SK-N-SH (cell line): ENCODE results near the gene GRM8. TPM values are rescaled to one million over a fixed set of nuclear protein-coding genes. Genes with fewer than 3 reads are reported as not detected.

Experiments
- CTCF ChIA-PET: fragments of 300-600, 350-600 bp; formaldehyde crosslinking; extraction: SDS; loops from one replicate; lab custom pipeline; 2021; lab: Yijun Ruan, JAX
- POLR2A ChIA-PET: fragments of 350-600 bp; sonication (Branson Sonifier 250); formaldehyde crosslinking; extraction: SDS; loops from one replicate; lab custom pipeline; 2020; ENCODE audit warnings: antibody characterized with exemption, inconsistent platforms; lab: Yijun Ruan, JAX
- DNase-seq: peaks from one replicate; pipeline ENCODE4 v3.0.0; 2012
- H2AFZ ChIP-seq: fragments of 200-600 bp; sonication (generic); 2 replicates; pipeline ENCODE4 v1.8.1; 2016; ENCODE audit warnings: antibody characterized with exemption, mild to moderate bottlenecking, low read depth
- H3F3A ChIP-seq: fragments of 200-600 bp; sonication (generic); replicated peaks from 2 replicates; pipeline ENCODE3; 2016; ENCODE audit warnings: antibody characterized with exemption, mild to moderate bottlenecking; ENCODE audit not compliant: insufficient read depth
- H3K27ac ChIP-seq, 2 experiments: fragments of 200-500 bp in 1 of 2; fragments of 200-600 bp in 1 of 2; sonication (Bioruptor generic) in 1 of 2; sonication (generic), shearing (Covaris generic) in 1 of 2; 2 replicates each; pipeline versions ENCODE4 v1.5.1 to v1.6.1; 2014 to 2016; ENCODE audit warnings: low read depth in 2 of 2, inconsistent platforms in 1 of 2, low read length in 1 of 2, mild to moderate bottlenecking in 1 of 2, mixed read lengths in 1 of 2
- H3K27me3 ChIP-seq: fragments of 200-600 bp; sonication (generic), shearing (Covaris generic); 2 replicates; pipeline ENCODE4 v1.6.1; 2016; ENCODE audit warnings: mixed run types; ENCODE audit not compliant: insufficient read depth
- H3K36me3 ChIP-seq, 2 experiments: fragments of 200-500 bp in 1 of 2; fragments of 200-600 bp in 1 of 2; sonication (Bioruptor generic) in 1 of 2; sonication (generic) in 1 of 2; replicated peaks in 1 of 2; 2 replicates each; pipeline versions ENCODE3 to v1.5.1; 2014 to 2016; ENCODE audit warnings: low read length in 1 of 2, mild to moderate bottlenecking in 1 of 2; ENCODE audit not compliant: insufficient read depth in 2 of 2, control insufficient read depth in 1 of 2
- H3K4me1 ChIP-seq, 2 experiments: fragments of 200-500 bp in 1 of 2; fragments of 200-600 bp in 1 of 2; sonication (Bioruptor generic) in 1 of 2; sonication (generic), shearing (Covaris generic) in 1 of 2; 2 replicates each; pipeline versions ENCODE4 v1.5.1 to v1.6.1; 2014 to 2016; ENCODE audit warnings: low read depth in 1 of 2, low read length in 1 of 2, mixed run types in 1 of 2; ENCODE audit not compliant: insufficient read depth in 2 of 2, control insufficient read depth in 1 of 2
- H3K4me2 ChIP-seq: fragments of 200-600 bp; sonication (generic), shearing (Covaris generic); 2 replicates; pipeline ENCODE4 v1.6.1; 2017; ENCODE audit warnings: mixed run types
- H3K4me3 ChIP-seq, 2 experiments: fragments of 200-500 bp in 1 of 2; fragments of 200-600 bp in 1 of 2; sonication (Bioruptor generic) in 1 of 2; sonication (generic), shearing (Covaris generic) in 1 of 2; 2 replicates each; pipeline versions ENCODE4 v1.5.1 to v1.8.1; 2014 to 2016; ENCODE audit warnings: low read depth in 2 of 2, inconsistent platforms in 1 of 2, low read length in 1 of 2, mild to moderate bottlenecking in 1 of 2, mixed read lengths in 1 of 2, moderate library complexity in 1 of 2
- H3K79me2 ChIP-seq: fragments of 200-600 bp; sonication (generic); 2 replicates; pipeline ENCODE4 v1.8.1; 2017; ENCODE audit warnings: mild to moderate bottlenecking; ENCODE audit not compliant: insufficient read depth
- H3K9ac ChIP-seq: fragments of 200-600 bp; sonication (generic); 2 replicates; pipeline ENCODE4 v1.6.1; 2017; ENCODE audit warnings: mixed run types
- H3K9me2 ChIP-seq: fragments of 200-600 bp; sonication (generic); 2 replicates; pipeline ENCODE4 v1.6.1; 2017; ENCODE audit warnings: mixed run types
- H3K9me3 ChIP-seq: fragments of 200-600 bp; sonication (generic); 2 replicates; pipeline ENCODE4 v1.6.1; 2017; ENCODE audit warnings: mixed run types, mild to moderate bottlenecking, moderate library complexity
- H4K20me1 ChIP-seq: fragments of 200-600 bp; sonication (generic); 2 replicates; pipeline ENCODE4 v1.6.1; 2017; ENCODE audit warnings: mild to moderate bottlenecking, mixed run types; ENCODE audit not compliant: insufficient read depth
- CHD2 ChIP-seq: fragments of 150-350 bp; IDR thresholded peaks from 2 replicates; pipeline ENCODE4 v1.6.1; 2018; ENCODE audit warnings: low read length; ENCODE audit not compliant: partially characterized antibody
- CTCF ChIP-seq: fragments of 200-600 bp; sonication (generic); IDR thresholded peaks from 2 replicates; pipeline ENCODE4 v1.6.1; 2017; ENCODE audit warnings: antibody characterized with exemption, mild to moderate bottlenecking, moderate library complexity
- ELF1 ChIP-seq: IDR thresholded peaks from 2 replicates; pipeline ENCODE4 v1.4.0; 2012
- EP300 ChIP-seq, 2 experiments: IDR thresholded peaks; 2 replicates each; pipeline versions ENCODE4 v1.4.0 to v1.6.1; 2012; ENCODE audit warnings: borderline replicate concordance in 1 of 2, low read depth in 1 of 2, low read length in 1 of 2
- EZH2phosphoT487 ChIP-seq: fragments of 200-600 bp; sonication (generic); IDR thresholded peaks from 2 replicates; pipeline ENCODE4 v1.6.1; 2017; ENCODE audit warnings: low read depth, mixed run types, mild to moderate bottlenecking, antibody characterized with exemption, moderate library complexity, borderline replicate concordance
- FOXJ3 ChIP-seq: sonication (generic); formaldehyde crosslinking; IDR thresholded peaks from 2 replicates; pipeline ENCODE4 v1.5.1; 2020; ENCODE audit warnings: mild to moderate bottlenecking, missing genetic modification reagents
- FOXM1 ChIP-seq: IDR thresholded peaks from 2 replicates; pipeline ENCODE4 v1.4.0; 2012; ENCODE audit warnings: low read depth, mild to moderate bottlenecking
- GABPA ChIP-seq: IDR thresholded peaks from 2 replicates; pipeline ENCODE4 v1.4.0; 2012; ENCODE audit warnings: low read depth, mild to moderate bottlenecking
- GATA2 ChIP-seq: sonication (generic); formaldehyde crosslinking; IDR thresholded peaks from 2 replicates; pipeline ENCODE4 v1.5.0; 2020; ENCODE audit warnings: mild to moderate bottlenecking, missing genetic modification reagents
- IRF3 ChIP-seq: fragments of 150-350 bp; IDR thresholded peaks from 2 replicates; pipeline ENCODE4 v1.6.1; 2016; ENCODE audit warnings: mild to moderate bottlenecking, low read depth, low read length
- MAX ChIP-seq: IDR thresholded peaks from 2 replicates; pipeline ENCODE4 v1.4.0; 2012; ENCODE audit warnings: low read depth
- MEF2A ChIP-seq: IDR thresholded peaks from 2 replicates; pipeline ENCODE4 v1.4.0; 2012; ENCODE audit warnings: low read depth, borderline replicate concordance
- MXI1 ChIP-seq: IDR thresholded peaks from 2 replicates; pipeline ENCODE4 v1.6.1; 2012; ENCODE audit warnings: mild to moderate bottlenecking, low read depth, low read length, improper control_type of control experiment
- RAD21 ChIP-seq: IDR thresholded peaks from 2 replicates; pipeline ENCODE4 v1.6.1; 2012; ENCODE audit warnings: mild to moderate bottlenecking, low read length
- RCOR1 ChIP-seq: fragments of 150-350 bp; IDR thresholded peaks from 2 replicates; pipeline ENCODE4 v1.6.1; 2017; ENCODE audit warnings: antibody characterized with exemption, low read length
- RFX5 ChIP-seq: IDR thresholded peaks from 2 replicates; pipeline ENCODE4 v1.6.1; 2012; ENCODE audit warnings: mild to moderate bottlenecking, improper control_type of control experiment, low read length
- RXRA ChIP-seq: IDR thresholded peaks from 2 replicates; pipeline ENCODE4 v1.4.0; 2012; ENCODE audit warnings: low read depth, mild to moderate bottlenecking, borderline replicate concordance
- SIN3A ChIP-seq: IDR thresholded peaks from 2 replicates; pipeline ENCODE4 v1.6.1; 2012; ENCODE audit warnings: low read depth, mild to moderate bottlenecking, low read length, moderate library complexity, borderline replicate concordance
- SMC3 ChIP-seq: IDR thresholded peaks from 2 replicates; pipeline ENCODE4 v1.6.1; 2012; ENCODE audit warnings: low read depth, low read length, improper control_type of control experiment
- TAF1 ChIP-seq: IDR thresholded peaks from 2 replicates; pipeline ENCODE4 v1.6.1; 2012; ENCODE audit warnings: low read depth, mild to moderate bottlenecking, low read length, moderate library complexity, borderline replicate concordance
- USF1 ChIP-seq: IDR thresholded peaks from 2 replicates; pipeline ENCODE4 v1.4.0; 2012; ENCODE audit warnings: low read depth, borderline replicate concordance
- USF2 ChIP-seq: fragments of 150-350 bp; IDR thresholded peaks from 2 replicates; pipeline ENCODE4 v1.6.1; 2017; ENCODE audit warnings: antibody characterized with exemption, low read length, low read depth, borderline replicate concordance
- YY1 ChIP-seq: IDR thresholded peaks from 2 replicates; pipeline ENCODE4 v1.4.0; 2012; ENCODE audit warnings: low read depth, mild to moderate bottlenecking
- WGBS: methylation state at CpG from one replicate; pipeline ENCODE4 v1.1.6; 2017; ENCODE audit warnings: low lambda C conversion rate; 5-methylcytosine and 5-hydroxymethylcytosine counted together
- polyA plus RNA-seq, 3 experiments: library from polyadenylated mRNA; depleted of rRNA; stranded (reverse); fragments of >200 nt; gene quantifications; 2 replicates each; pipeline ENCODE4 v1.2.3, GENCODE V29; 2012

The GRM8 gene
- polyA plus RNA-seq, 1 of the 3 experiments (the other 2 are of a cell fraction) = 0.10 TPM

GRCh38 chr7:126699707-126700106 is 553.0 kb downstream of the GRM8 start (continued):
- TF ChIP-seq YY1 (no peak), CTCF (0 out of 2 replicates have a peak, but pooled peaks have one; percentile 7), RXRA (no peak), SIN3A (no peak), RCOR1 (peak; percentile 69; the same call in 1 of the 2 replicates), SMC3 (no peak), EP300 (IDR thresholded peaks at IDR 0.05; ENCODE audit: borderline replicate concordance in 1 of 2, low read depth in 1 of 2, low read length in 1 of 2) (peak in 1 of 2 experiments; percentile 82; a peak in 2 of 4 replicates)

- Histone ChIP-seq H3K9me3 (no peaks in the 10 kb centered on the region), H4K20me1 (no peaks in the 10 kb centered on the region), H3K4me1 (peaks cover 22 to 44% of the 10 kb centered on the region in 2 experiments), H3K9me2 (no peaks in the 10 kb centered on the region), H3K79me2 (no peaks in the 10 kb centered on the region), H3K27me3 (no peaks in the 10 kb centered on the region), H2AFZ (peak overlapping the region; percentile 24; the same call in 1 of the 2 replicates), H3K4me3 (no peak overlapping the region), H3K9ac (no peak overlapping the region), H3K27ac (peak overlapping the region in 1 of 2 experiments; percentile 93; a peak in 1 of 4 replicates), H3K4me2 (no peak overlapping the region), H3F3A (peaks cover 14% of the 10 kb centered on the region), H3K36me3 (no peaks in the 10 kb centered on the region)
- POLR2A ChIA-PET = no interaction called here
- DNase-seq = peak; percentile 49
- WGBS = 46% methylated on average over 2 of the region's 2 CpGs
- CTCF ChIA-PET = interaction anchor here (0.6 to 2.2 kb wide), 3 partner anchors 9 to 549 kb away, joined by 3 to 9 read pairs (median 3); no protein-coding TSS in a partner anchor
- TF ChIP-seq TAF1 (no peak), RAD21 (peak; percentile 20; the same call in 1 of the 2 replicates), USF1 (no peak), FOXJ3 (peak; percentile 57; the same call in 1 of the 2 replicates), MXI1 (no peak), YY1 (no peak), RFX5 (no peak), GATA2 (peak; percentile 94), ELF1 (no peak), EP300 (IDR thresholded peaks at IDR 0.05; ENCODE audit: borderline replicate concordance in 1 of 2, low read depth in 1 of 2, low read length in 1 of 2) (peak in 1 of 2 experiments; percentile 95; a peak in 2 of 4 replicates), EZH2phosphoT487 (no peak), CHD2 (peak; percentile 57), IRF3 (no peak), FOXM1 (no peak), GABPA (no peak), MAX (no peak), MEF2A (no peak), USF2 (no peak), SIN3A (no peak), RCOR1 (peak; percentile 95), CTCF (no peak), SMC3 (no peak)
Measured at GRCh38 chr7:126698909-126699308, 553.8 kb downstream of the GRM8 start.
